GM19239 (cell line): ENCODE measurements around the gene ADM2.

Experiments used
- DNase-seq: peaks from one replicate; pipeline ENCODE4 v3.0.0; 2011; ENCODE audit warnings: low spot score; ENCODE audit not compliant: insufficient read length
- FAIRE-seq: peaks from 2 replicates; lab custom pipeline; 2011; peaks lifted over from hg19 to GRCh38; lab: Jason Lieb, UNC

The ADM2 gene

GRCh38 chr22:50483106-50483505, 1.8 kb downstream of the ADM2 start:
- DNase-seq (no peak), FAIRE-seq (no peak)

- DNase-seq (no peak), FAIRE-seq (no peak)
Observed at GRCh38 chr22:50483556-50483955, 2.2 kb downstream of the ADM2 start.

- FAIRE-seq, result no peak
- DNase-seq, result no peak
Observed at GRCh38 chr22:50483977-50484853, 2.9 kb downstream of the ADM2 start.

GRCh38 chr22:50485221-50486131, 4.1 kb downstream of the ADM2 start:
- FAIRE-seq, result no peak

GRCh38 chr22:50486561-50487289, 5.4 kb downstream of the ADM2 start, which contains the start of gene MIOX:
Gene MIOX (plus strand): TSS chr22:50486859. CDS start chr22:50486898, 39 bp downstream.
- DNase-seq (no peak), FAIRE-seq (no peak)

More at GRCh38 chr22:50485221-50486131, 4.1 kb downstream of the ADM2 start:
- no peak for DNase-seq

- no peak for FAIRE-seq
- no peak for DNase-seq
Observed at GRCh38 chr22:50487290-50488005, 6.1 kb downstream of the ADM2 start.

- DNase-seq (no peak), FAIRE-seq (no peak)
Observed at GRCh38 chr22:50488006-50488677, 6.8 kb downstream of the ADM2 start.

GRCh38 chr22:50488886-50489285, 7.5 kb downstream of the ADM2 start:
- no peak for DNase-seq

GRCh38 chr22:50489363-50490243, 8.3 kb downstream of the ADM2 start:
- FAIRE-seq (no peak), DNase-seq (no peak)

More at GRCh38 chr22:50488886-50489285, 7.5 kb downstream of the ADM2 start:
- no peak for FAIRE-seq

GRCh38 chr22:50490531-50491308, 9.4 kb downstream of the ADM2 start:
- FAIRE-seq, result peak; percentile 4
- DNase-seq, result no peak

GRCh38 chr22:50497093-50497492, 15.8 kb downstream of the ADM2 start:
- DNase-seq (no peak), FAIRE-seq (no peak)

GRCh38 chr22:50498322-50498890, 17.1 kb downstream of the ADM2 start:
- no peak for DNase-seq
- FAIRE-seq, result peak; percentile 97

GRCh38 chr22:50500452-50500851, 19.1 kb downstream of the ADM2 start:
- DNase-seq (no peak), FAIRE-seq (no peak)

GRCh38 chr22:50502096-50502495, 20.8 kb downstream of the ADM2 start:
- DNase-seq (no peak), FAIRE-seq (no peak)

GRCh38 chr22:50502628-50503474, 21.5 kb downstream of the ADM2 start:
- FAIRE-seq, result no peak
- DNase-seq, result no peak

- FAIRE-seq, result no peak
- no peak for DNase-seq
Observed at GRCh38 chr22:50503475-50504145, 22.3 kb downstream of the ADM2 start.
